ENCODE measurements around the gene ZNRD2.

Gene ZNRD2

DNA sequence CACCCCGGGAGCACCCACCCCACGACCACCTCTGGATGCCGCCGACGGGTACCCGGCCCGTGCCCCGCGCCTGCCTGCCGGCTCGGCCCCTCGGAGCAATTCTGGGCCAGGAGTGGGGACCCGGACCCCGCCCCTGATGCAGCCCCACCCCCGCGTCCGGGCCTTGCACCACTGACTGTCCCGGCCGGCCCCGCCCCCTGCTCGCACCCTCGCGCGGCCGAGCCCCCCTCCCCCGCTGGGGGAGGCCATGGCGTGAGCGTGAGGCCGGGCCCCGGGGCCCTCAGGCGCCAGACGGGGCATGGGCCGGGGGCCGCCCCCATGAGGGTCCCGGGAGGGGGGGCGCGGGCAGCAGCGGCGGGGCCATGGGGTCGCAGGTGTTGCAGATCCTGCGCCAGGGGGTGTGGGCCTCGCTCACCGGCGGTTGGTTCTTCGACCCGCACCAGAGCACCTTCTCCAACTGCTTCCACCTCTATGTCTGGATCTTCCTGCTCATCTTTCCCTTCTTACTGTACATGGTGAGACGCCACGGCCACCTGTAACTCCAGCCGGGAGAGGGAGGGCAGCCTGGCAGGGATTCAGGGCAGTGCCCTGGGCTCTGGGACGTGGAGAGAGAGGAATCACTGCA lies 45.8 kb downstream of the ZNRD2 start:
- TF ChIP-seq CTCF (IDR thresholded peaks at IDR 0.05), result no peak

GRCh38 chr11:65616575-65617001 lies 46.3 kb downstream of the ZNRD2 start:
- TF ChIP-seq CTCF (IDR thresholded peaks at IDR 0.05), result no peak

DNA sequence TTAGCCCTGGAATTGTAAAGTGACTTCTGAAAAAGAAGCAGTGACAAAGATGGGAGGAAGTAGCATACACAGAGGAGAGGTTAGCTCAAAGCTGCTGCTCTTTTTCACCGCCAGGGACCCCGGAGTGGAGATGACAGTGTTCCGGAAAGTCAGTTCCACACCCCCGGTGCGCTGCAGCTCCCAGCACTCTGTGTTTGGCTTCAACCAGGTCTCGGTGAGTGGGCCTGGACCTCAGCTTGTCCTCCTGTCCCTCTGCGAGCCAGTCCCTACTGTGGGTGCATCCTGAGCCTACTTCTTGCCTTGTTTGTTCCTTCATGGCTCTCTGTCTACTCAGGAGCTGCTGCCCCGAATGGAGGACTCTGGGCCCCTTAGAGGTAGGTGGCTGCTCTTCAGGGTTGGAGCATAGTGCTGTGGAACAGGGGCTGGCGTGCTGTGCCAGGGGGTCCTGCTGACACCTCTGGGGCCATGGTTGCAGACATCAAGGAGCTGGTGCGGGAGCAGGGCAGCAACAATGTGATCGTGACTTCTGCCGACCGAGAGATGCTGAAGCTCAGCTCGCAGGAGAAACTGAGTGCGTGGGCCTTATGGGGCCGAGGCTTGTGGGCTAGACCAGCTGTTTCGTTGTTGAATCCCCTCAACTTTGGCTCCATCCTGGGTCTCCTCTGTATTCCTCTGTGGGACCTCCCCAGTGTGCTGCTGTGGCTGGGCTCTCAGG lies 47.0 kb downstream of the ZNRD2 start:
- no peak for TF ChIP-seq CTCF (IDR thresholded peaks at IDR 0.05)

DNA sequence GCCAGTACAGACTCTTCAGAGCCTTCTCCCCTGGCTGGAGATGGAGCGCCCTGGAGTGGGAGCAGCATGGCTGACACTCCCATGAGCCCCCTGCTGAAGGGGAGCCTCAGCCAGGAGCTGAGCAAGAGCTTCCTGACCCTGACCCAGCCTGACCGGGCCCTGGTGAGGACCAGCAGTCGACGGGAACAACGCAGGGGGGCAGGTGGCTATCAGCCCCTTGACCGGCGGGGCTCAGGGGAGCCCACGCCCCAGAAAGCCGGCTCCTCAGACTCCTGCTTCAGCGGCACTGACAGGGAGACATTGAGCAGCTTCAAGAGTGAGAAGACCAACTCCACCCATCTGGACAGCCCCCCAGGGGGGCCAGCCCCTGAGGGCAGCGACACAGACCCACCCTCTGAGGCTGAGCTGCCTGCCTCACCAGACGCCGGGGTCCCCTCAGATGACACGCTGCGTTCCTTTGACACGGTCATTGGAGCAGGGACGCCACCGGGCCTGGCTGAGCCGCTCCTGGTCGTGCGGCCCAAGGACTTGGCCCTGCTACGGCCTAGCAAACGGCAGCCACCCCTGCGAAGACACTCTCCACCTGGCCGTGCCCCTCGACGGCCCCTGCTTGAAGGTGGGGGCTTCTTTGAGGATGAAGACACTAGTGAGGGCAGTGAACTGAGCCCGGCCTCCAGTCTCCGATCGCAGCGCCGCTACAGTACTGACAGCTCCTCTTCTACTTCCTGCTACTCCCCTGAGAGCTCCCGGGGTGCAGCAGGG lies 47.9 kb downstream of the ZNRD2 start:
- no peak for TF ChIP-seq CTCF (IDR thresholded peaks at IDR 0.05)

DNA sequence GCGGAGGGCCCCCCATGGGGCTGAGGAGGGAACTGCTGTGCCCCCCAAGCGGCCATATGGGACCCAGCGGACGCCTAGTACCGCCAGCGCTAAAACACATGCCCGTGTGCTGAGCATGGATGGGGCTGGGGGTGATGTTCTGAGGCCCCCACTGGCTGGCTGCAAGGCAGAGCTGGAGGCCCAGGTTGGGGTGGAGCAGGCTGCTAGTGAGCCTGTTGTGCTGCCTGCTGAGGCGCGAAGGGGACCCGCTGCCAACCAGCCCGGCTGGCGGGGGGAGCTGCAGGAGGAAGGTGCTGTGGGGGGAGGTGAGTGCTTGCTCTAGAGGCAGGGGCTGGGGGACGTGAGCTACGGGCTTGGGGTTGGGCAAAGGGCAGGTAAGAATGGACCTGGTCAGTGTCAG lies 48.5 kb downstream of the ZNRD2 start:
- TF ChIP-seq CTCF (IDR thresholded peaks at IDR 0.05), result no peak

- no peak for TF ChIP-seq CTCF (IDR thresholded peaks at IDR 0.05)
Observed at GRCh38 chr11:65619281-65619928, 49.1 kb downstream of the ZNRD2 start.

GRCh38 chr11:65620666-65621065 lies 50.4 kb downstream of the ZNRD2 start:
- TF ChIP-seq CTCF (IDR thresholded peaks at IDR 0.05), result no peak
